Fibroblast of mammary gland (primary cell): ENCODE results near the gene PDE3A.
A peak's percentile ranks its signal among the peaks of the same experiment; 100 is the strongest.

Source experiments
- DNase-seq: peaks from one replicate; pipeline ENCODE4 v3.0.0-alpha.2; 2010; ENCODE audit warnings: low read depth
- H3K4me3 ChIP-seq: 2 replicates; pipeline ENCODE4 v1.5.1; 2011; ENCODE audit warnings: low read depth, mild to moderate bottlenecking, low read length, moderate library complexity; ENCODE audit not compliant: control insufficient read depth
- CTCF ChIP-seq: conservative IDR thresholded peaks from 2 replicates; pipeline ENCODE4 v1.5.1; 2011; ENCODE audit warnings: low read depth, low read length, inconsistent platforms; ENCODE audit not compliant: control insufficient read depth, insufficient read depth

Gene PDE3A

GRCh38 chr12:20503858-20504257 is 135.5 kb downstream of the PDE3A start:
- no peak overlapping the region for H3K4me3 ChIP-seq
- no peak for TF ChIP-seq CTCF
- DNase-seq = no peak

GRCh38 chr12:20505056-20505455 is 136.7 kb downstream of the PDE3A start:
- no peak overlapping the region for H3K4me3 ChIP-seq
- no peak for DNase-seq
- no peak for TF ChIP-seq CTCF

GRCh38 chr12:20507056-20507455 is 138.7 kb downstream of the PDE3A start:
- no peak overlapping the region for H3K4me3 ChIP-seq
- TF ChIP-seq CTCF = no peak
- DNase-seq = no peak

- DNase-seq = no peak
Observed at GRCh38 chr12:20507711-20508110, 139.4 kb downstream of the PDE3A start.

GRCh38 chr12:20508359-20508758 is 140.0 kb downstream of the PDE3A start:
- TF ChIP-seq CTCF = no peak
- DNase-seq = peak; percentile 72
- no peak overlapping the region for H3K4me3 ChIP-seq

More at GRCh38 chr12:20507711-20508110, 139.4 kb downstream of the PDE3A start:
- TF ChIP-seq CTCF = no peak
- H3K4me3 ChIP-seq = no peak overlapping the region

- no peak overlapping the region for H3K4me3 ChIP-seq
- no peak for DNase-seq
- no peak for TF ChIP-seq CTCF
Observed at GRCh38 chr12:20508962-20509361, 140.6 kb downstream of the PDE3A start.

- H3K4me3 ChIP-seq = no peak overlapping the region
- DNase-seq = no peak
- no peak for TF ChIP-seq CTCF
Observed at GRCh38 chr12:20510811-20511210, 142.5 kb downstream of the PDE3A start.
